ENCODE data around the gene TDRD3.

Gene TDRD3

DNA sequence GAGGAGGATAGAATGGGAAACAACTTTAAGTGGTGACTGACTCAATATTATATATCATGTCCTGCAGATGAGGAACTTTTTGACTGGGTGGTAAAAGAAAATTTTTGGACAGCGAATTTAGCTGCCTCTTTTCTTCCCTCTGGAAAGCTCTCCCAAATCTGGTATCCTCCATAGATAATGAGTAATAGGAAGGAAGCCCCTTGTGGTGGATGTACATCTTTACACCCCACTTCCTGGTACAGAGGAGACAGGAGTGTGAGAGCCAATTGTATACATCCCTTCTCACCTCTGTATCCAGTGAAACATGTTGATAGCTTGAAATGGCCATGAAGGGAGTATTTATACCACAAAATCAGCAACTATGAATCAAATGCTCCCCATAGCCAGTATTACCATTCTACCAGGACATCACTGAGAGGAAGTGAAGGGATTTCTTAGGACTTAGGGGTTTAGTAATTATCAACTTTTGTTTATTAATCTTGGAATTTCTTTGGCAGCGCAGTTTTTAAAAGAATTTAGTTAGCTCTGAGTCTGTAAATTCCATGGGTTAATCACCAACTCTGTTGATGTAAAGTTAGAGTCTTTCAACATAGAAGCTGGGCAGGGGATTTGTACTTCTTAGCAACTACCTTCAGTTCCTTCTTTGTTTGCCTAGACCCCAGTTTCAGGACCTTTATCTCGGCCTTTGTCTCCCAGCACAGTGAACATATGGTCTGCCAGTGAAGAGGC, 17.0 kb upstream of the TDRD3 start:
- POLR2A ChIA-PET: no interaction called here

DNA sequence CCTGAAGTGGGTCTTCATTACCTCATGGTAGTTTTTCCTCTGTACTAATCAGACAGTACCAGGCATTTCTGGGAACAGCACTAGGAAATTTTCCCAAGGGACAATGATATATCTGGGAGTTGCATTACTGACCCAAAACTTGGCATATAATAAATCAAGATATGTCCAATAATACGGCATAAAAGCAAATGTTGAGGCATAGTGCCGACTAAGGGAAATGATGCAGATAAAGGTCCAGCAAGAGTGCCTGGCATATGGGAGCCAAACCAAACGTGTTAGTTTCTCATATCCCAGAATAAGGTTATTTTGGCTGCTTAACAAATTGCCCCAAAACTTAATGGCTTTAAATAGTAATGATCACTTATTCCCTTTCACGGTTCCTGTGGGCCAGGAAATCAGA, 12.1 kb upstream of the TDRD3 start:
- no peak for DNase-seq (ENCODE audit: extremely low spot score)
- TF ChIP-seq ZNF384 (IDR thresholded peaks at IDR 0.05) (no peak), NFRKB (IDR thresholded peaks at IDR 0.05) (no peak), FOXK2 (IDR thresholded peaks at IDR 0.05) (no peak), FOXA1 (IDR thresholded peaks at IDR 0.05) (no peak), ARNT (IDR thresholded peaks at IDR 0.05) (no peak), TARDBP (IDR thresholded peaks at IDR 0.05) (no peak), CTBP1 (IDR thresholded peaks at IDR 0.05; ENCODE audit: borderline replicate concordance) (no peak), L3MBTL2 (conservative IDR thresholded peaks at IDR 0.05) (no peak), FOXM1 (IDR thresholded peaks at IDR 0.05; ENCODE audit: borderline replicate concordance) (no peak), BHLHE40 (IDR thresholded peaks at IDR 0.05; ENCODE audit: borderline replicate concordance) (no peak), LEF1 (IDR thresholded peaks at IDR 0.05; ENCODE audit: borderline replicate concordance) (no peak), SP1 (IDR thresholded peaks at IDR 0.05) (no peak), HDGF (IDR thresholded peaks at IDR 0.05; ENCODE audit: borderline replicate concordance) (no peak), SUZ12 (IDR thresholded peaks at IDR 0.05) (no peak), ELF4 (IDR thresholded peaks at IDR 0.05) (no peak)
- TF ChIP-seq, protein P1, sequence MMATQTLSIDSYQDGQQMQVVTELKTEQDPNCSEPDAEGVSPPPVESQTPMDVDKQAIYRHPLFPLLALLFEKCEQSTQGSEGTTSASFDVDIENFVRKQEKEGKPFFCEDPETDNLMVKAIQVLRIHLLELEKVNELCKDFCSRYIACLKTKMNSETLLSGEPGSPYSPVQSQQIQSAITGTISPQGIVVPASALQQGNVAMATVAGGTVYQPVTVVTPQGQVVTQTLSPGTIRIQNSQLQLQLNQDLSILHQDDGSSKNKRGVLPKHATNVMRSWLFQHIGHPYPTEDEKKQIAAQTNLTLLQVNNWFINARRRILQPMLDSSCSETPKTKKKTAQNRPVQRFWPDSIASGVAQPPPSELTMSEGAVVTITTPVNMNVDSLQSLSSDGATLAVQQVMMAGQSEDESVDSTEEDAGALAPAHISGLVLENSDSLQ (IDR thresholded peaks at IDR 0.05): no peak
- POLR2A ChIA-PET: no interaction called here
- CTCF ChIA-PET: no interaction called here

More for the DNA sequence above, 17.0 kb upstream of the TDRD3 start:
- DNase-seq (ENCODE audit: extremely low spot score): no peak
- CTCF ChIA-PET: interaction anchor here (0.7 kb wide), 1 partner anchor 25 kb away, joined by 3 read pairs; no protein-coding TSS in a partner anchor
- TF ChIP-seq, protein P1 (IDR thresholded peaks at IDR 0.05): no peak
- TF ChIP-seq FOXA1 (IDR thresholded peaks at IDR 0.05) (no peak), LEF1 (IDR thresholded peaks at IDR 0.05; ENCODE audit: borderline replicate concordance) (no peak), FOXM1 (IDR thresholded peaks at IDR 0.05; ENCODE audit: borderline replicate concordance) (no peak), L3MBTL2 (conservative IDR thresholded peaks at IDR 0.05) (no peak), ZNF384 (IDR thresholded peaks at IDR 0.05) (no peak), CTBP1 (IDR thresholded peaks at IDR 0.05; ENCODE audit: borderline replicate concordance) (no peak), ARNT (IDR thresholded peaks at IDR 0.05) (no peak), SUZ12 (IDR thresholded peaks at IDR 0.05) (no peak), FOXK2 (IDR thresholded peaks at IDR 0.05) (no peak), BHLHE40 (IDR thresholded peaks at IDR 0.05; ENCODE audit: borderline replicate concordance) (no peak), SP1 (IDR thresholded peaks at IDR 0.05) (no peak), ELF4 (IDR thresholded peaks at IDR 0.05) (no peak), NFRKB (IDR thresholded peaks at IDR 0.05) (no peak), TARDBP (IDR thresholded peaks at IDR 0.05) (no peak)

DNA sequence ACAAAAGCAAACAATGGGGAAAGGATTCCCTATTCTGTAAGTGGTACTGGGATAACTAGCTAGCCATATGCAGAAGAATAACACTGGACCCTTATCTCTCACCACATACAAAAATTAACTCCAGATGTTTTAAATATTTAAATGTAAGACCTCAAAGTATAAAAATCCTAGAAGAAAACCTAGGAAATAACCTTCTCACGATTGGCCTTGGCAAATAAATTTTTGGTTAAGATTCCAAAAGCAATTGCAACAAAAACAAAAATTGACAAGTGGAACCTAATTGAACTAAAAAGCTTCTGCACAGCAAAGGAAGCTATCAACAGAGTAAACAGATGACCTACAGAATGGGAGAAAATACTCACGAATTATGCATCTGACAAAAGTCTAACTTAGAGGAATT, 10.8 kb upstream of the TDRD3 start:
- CTCF ChIA-PET: no interaction called here
- TF ChIP-seq HDGF (IDR thresholded peaks at IDR 0.05; ENCODE audit: borderline replicate concordance) (no peak), ARNT (IDR thresholded peaks at IDR 0.05) (no peak), FOXA1 (IDR thresholded peaks at IDR 0.05) (no peak), SUZ12 (IDR thresholded peaks at IDR 0.05) (no peak), TARDBP (IDR thresholded peaks at IDR 0.05) (no peak)
- POLR2A ChIA-PET: no interaction called here
- no peak for DNase-seq (ENCODE audit: extremely low spot score)

DNA sequence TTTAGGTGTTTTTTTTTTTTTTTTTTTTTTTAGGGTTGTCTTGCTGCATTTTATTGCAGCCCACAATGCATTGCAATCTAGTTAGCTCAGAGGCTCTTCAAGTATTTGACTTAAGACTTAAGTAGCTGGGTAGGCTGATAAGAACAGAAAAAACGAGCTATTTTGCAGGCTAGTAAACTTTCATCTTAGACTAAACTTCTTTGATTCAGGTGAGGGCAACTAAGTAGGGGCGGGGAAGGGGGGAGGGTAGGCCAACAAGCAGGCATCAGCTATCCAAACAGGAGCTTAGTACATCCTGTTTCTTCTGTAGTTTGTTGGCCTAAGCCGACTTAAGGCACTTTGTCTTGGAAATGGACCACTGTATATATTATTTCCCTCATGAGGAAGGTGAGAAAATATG, 4.9 kb upstream of the TDRD3 start:
- ChIA-PET POLR2A (no interaction called here), CTCF (interaction anchor here (0.5 to 0.6 kb wide), 2 partner anchors 11 to 21 kb away, joined by 3 to 6 read pairs; no protein-coding TSS in a partner anchor)

DNA sequence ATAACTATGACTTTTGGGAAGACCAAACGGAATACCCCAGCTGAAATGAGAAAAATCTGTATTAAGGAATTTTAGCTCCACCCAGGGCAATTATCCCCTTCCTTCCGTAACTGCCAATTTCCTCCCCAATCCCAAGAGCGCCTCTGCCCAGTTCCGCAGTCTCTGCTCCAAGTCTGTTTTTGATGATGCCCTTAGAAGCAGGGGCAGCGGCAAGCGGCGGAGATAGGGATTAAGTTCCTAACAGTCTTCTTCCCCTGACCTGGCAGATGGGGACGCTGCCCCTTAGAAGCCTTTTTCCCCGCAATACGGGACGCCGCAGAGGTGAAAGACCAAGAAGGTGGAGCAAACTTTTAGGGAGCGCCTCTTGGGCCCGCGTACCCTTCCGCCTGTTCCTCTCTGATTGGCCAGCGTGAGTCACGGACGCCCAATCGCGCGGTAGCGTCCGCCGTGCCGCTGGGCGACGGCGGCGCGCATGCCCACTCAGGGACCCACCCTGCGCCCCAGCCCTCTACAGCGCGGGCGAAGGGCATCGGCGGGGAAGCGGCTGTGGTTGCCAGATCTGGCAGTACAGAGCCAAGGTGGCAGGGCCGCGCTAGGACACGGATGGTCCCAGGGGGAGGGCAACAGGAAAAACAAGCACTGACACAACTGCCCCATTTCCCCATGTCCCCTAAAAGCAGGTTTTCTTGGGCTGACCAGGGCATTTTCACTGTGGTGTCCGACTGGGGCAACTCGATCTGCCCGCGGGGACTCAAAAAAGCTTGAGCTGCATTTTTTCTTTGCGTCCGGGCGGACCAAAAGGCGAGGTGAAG, 843 bp upstream of the TDRD3 start:
- TF ChIP-seq SUZ12 (IDR thresholded peaks at IDR 0.05) (no peak), L3MBTL2 (conservative IDR thresholded peaks at IDR 0.05) (peak; percentile 78), NFRKB (IDR thresholded peaks at IDR 0.05) (no peak), FOXA1 (IDR thresholded peaks at IDR 0.05) (no peak), ELF4 (IDR thresholded peaks at IDR 0.05) (no peak; the same call in 1 of the 2 replicates)
- DNase-seq (ENCODE audit: extremely low spot score): peak; percentile 75
- ChIA-PET CTCF (no interaction called here), POLR2A (interaction anchor here (0.6 to 1.4 kb wide), 10 partner anchors 15 to 621 kb away, joined by 3 to 4 read pairs (median 3); no protein-coding TSS in a partner anchor)

More for the DNA sequence above, 4.9 kb upstream of the TDRD3 start:
- no peak for DNase-seq (ENCODE audit: extremely low spot score)
- no peak for TF ChIP-seq FOXM1 (IDR thresholded peaks at IDR 0.05; ENCODE audit: borderline replicate concordance)
- no peak for TF ChIP-seq L3MBTL2 (conservative IDR thresholded peaks at IDR 0.05)
- no peak for TF ChIP-seq TARDBP (IDR thresholded peaks at IDR 0.05)
- no peak for TF ChIP-seq ZNF384 (IDR thresholded peaks at IDR 0.05)
- no peak for TF ChIP-seq HDGF (IDR thresholded peaks at IDR 0.05; ENCODE audit: borderline replicate concordance)
- no peak for TF ChIP-seq ARNT (IDR thresholded peaks at IDR 0.05)
- TF ChIP-seq LEF1 (IDR thresholded peaks at IDR 0.05; ENCODE audit: borderline replicate concordance): no peak
- no peak for TF ChIP-seq FOXA1 (IDR thresholded peaks at IDR 0.05)
- TF ChIP-seq, protein P1 (IDR thresholded peaks at IDR 0.05): no peak
- no peak for TF ChIP-seq SP1 (IDR thresholded peaks at IDR 0.05)
- TF ChIP-seq BHLHE40 (IDR thresholded peaks at IDR 0.05; ENCODE audit: borderline replicate concordance): no peak
